BJ (cell line): ENCODE data around the gene PPP1R9A. TPM values are rescaled to one million over a fixed set of nuclear protein-coding genes. Genes with fewer than 3 reads are reported as not detected.

Source experiments
- CTCF ChIA-PET: fragments of 350-600 bp; formaldehyde crosslinking; extraction: SDS; loops from one replicate; lab custom pipeline; 2021; ENCODE audit warnings: antibody characterized with exemption, inconsistent platforms; lab: Yijun Ruan, JAX
- POLR2A ChIA-PET: fragments of 300-600 bp; sonication (Branson Sonifier 250); formaldehyde crosslinking; extraction: SDS; loops from one replicate; lab custom pipeline; 2021; ENCODE audit warnings: antibody characterized with exemption; lab: Charles Lee
- DNase-seq: peaks from one replicate; pipeline ENCODE4 v3.0.0-alpha.2; 2011; ENCODE audit warnings: low read depth
- H3K27me3 ChIP-seq: 2 replicates; pipeline ENCODE4 v1.6.0; 2011; ENCODE audit warnings: low read length; ENCODE audit not compliant: control insufficient read depth, insufficient read depth
- H3K36me3 ChIP-seq: 2 replicates; pipeline ENCODE4 v1.5.1; 2011; ENCODE audit warnings: low read length; ENCODE audit not compliant: control insufficient read depth, insufficient read depth
- H3K4me3 ChIP-seq: 2 replicates; pipeline ENCODE4 v1.5.1; 2011; ENCODE audit warnings: low read depth, mild to moderate bottlenecking, control low read depth, low read length
- CTCF ChIP-seq: IDR thresholded peaks from 2 replicates; pipeline ENCODE4 v1.5.1; 2011; ENCODE audit warnings: low read depth, mild to moderate bottlenecking, control low read depth, inconsistent platforms, low read length, moderate library complexity; ENCODE audit not compliant: insufficient read depth
- polyA plus RNA-seq: library from polyadenylated mRNA; depleted of rRNA; stranded (reverse); fragments of >200 nt; gene quantifications from 2 replicates; pipeline ENCODE4 v1.2.3, GENCODE V29; 2011

Gene PPP1R9A
- polyA plus RNA-seq, 1 experiment: 0.09 TPM

DNA sequence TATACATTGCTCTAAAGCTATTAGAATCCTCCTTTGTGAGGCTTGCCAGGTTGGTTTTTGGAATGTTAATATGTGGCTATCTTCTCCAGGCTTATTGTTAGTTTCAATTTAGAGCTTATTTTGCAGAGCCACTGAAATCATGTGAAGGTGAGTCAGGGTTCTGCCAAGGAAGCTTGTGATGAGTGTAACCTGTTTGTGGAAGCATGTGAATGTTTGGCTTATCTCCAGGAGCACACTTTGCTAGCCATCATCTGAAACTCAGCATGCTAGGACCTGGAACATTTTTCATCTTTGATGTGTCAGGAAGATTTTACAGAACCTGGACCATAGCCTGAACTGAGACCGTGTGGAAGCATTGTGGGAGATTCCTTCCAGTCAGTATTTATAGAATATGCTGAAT lies 197.3 kb downstream of the PPP1R9A start:
- Histone ChIP-seq H3K36me3 (no peaks in the 10 kb centered on the region), H3K4me3 (no peak overlapping the region), H3K27me3 (no peaks in the 10 kb centered on the region)
- TF ChIP-seq CTCF: no peak
- CTCF ChIA-PET: no interaction called here
- POLR2A ChIA-PET: no interaction called here
- no peak for DNase-seq

DNA sequence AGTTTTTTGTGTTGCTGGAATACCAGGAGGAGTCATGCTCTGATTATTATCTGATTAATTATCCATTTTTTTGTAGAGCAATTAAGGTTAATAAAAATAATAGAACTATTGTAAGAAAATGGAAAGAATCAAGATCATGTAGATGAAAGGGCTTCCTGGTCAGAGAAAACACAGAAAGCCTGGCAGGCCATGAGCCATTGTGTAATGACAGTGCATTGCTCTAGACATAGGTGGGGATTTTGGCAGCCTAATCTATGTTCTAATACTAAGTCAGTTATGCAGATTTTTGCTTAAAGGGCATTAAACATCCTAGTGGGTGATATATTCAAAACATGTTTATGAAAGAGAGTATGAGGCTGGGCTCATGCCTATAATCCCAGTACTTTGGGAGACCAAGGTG lies 198.2 kb downstream of the PPP1R9A start:
- POLR2A ChIA-PET: no interaction called here
- CTCF ChIA-PET: no interaction called here

DNA sequence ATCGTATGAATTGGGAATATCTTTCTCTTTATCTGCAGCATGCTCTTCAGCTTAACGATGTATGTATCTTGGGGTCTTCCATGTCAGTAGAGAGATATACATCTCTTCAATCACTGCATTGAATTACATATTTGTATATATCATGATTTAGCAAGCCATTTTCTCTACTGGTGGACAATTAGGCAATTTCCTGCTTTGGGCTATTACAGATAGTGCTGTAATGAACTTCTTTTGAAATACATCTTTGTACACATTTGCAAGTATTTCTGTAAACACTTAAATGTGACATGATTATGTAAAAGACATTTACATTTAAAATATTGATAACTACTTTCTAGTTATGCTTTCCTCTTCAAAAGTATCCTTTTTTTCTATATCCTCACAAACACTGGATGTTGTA lies 199.0 kb downstream of the PPP1R9A start:
- ChIA-PET POLR2A (no interaction called here), CTCF (no interaction called here)
- Histone ChIP-seq H3K36me3 (no peaks in the 10 kb centered on the region), H3K4me3 (no peak overlapping the region), H3K27me3 (no peaks in the 10 kb centered on the region)
- no peak for DNase-seq
- TF ChIP-seq CTCF: no peak

More for the DNA sequence above, 198.2 kb downstream of the PPP1R9A start:
- Histone ChIP-seq H3K4me3 (no peak overlapping the region), H3K27me3 (no peaks in the 10 kb centered on the region), H3K36me3 (no peaks in the 10 kb centered on the region)
- DNase-seq: no peak
- TF ChIP-seq CTCF: no peak

DNA sequence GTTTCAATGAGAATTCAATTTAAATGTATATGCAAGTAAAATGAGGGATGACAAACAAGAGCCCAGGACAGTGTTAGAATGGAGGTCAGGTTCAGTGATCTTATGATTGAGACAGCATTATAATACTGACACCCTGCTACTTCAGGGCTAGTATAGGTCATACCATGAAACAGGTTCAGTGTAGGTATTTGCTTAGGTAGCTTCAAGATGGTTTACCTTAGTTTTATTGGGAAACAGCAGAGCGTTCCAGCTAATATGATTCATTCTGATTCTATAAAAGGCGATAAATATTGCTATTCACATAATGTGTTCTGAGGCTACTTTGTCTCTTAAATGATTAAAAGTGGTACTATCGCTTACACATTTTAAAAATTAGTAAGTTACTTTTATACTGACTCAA lies 203.3 kb downstream of the PPP1R9A start:
- no peak overlapping the region for H3K4me3 ChIP-seq
- H3K36me3 ChIP-seq: no peaks in the 10 kb centered on the region
- ChIA-PET POLR2A (no interaction called here), CTCF (no interaction called here)
- no peak for DNase-seq
- TF ChIP-seq CTCF: no peak
- H3K27me3 ChIP-seq: no peaks in the 10 kb centered on the region

DNA sequence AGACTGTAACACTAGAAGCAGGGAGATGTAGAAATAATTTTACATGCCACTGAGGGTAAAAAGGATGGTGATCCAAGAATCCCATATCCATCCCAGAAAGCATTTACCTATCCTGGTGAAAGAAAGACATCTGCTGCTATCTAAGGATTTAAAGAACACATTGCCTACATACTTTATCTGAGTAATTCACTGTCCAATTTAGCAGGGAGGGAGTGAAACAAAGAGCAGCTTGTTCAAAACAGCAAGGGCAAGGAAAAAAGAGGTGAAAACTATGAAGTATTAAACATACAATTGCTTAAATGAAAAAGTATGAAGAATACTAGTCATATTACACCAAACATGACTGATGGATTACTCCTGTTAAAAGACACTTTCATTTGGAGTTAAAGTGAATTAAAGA lies 206.2 kb downstream of the PPP1R9A start:
- ChIA-PET POLR2A (no interaction called here), CTCF (no interaction called here)
- Histone ChIP-seq H3K4me3 (no peak overlapping the region), H3K27me3 (no peaks in the 10 kb centered on the region), H3K36me3 (no peaks in the 10 kb centered on the region)
- TF ChIP-seq CTCF: no peak
- no peak for DNase-seq
